ENCODE measurements around the gene METTL22. TPM values are rescaled to one million over a fixed set of nuclear protein-coding genes. Genes with fewer than 3 reads are reported as not detected.

Gene METTL22
- total and polyA plus RNA-seq, 4 donors, result 6.5 to 17.9 (median 14.4) TPM

GRCh38 chr16:8683640-8684039 lies 62.1 kb downstream of the METTL22 start:
- Histone ChIP-seq H3K4me3 (ENCODE audit: low read depth in 1 of 3, low read length in 3 of 3) (no peak overlapping the region), H3K36me3 (ENCODE audit: control insufficient read depth in 4 of 4, insufficient read depth in 3 of 4, low read depth in 1 of 4, low read length in 3 of 4) (peaks cover 0 to 10% (median 2%) of the 10 kb centered on the region in 4 donors), H3K9me3 (ENCODE audit: control insufficient read depth in 4 of 4, low read length in 3 of 4) (no peaks in the 10 kb centered on the region), H3K4me1 (ENCODE audit: control insufficient read depth in 4 of 4, insufficient read depth in 4 of 4, low read length in 3 of 4) (peaks cover 3 to 44% (median 22%) of the 10 kb centered on the region in 4 donors), H3K9ac (ENCODE audit: low read depth in 1 of 2, low read length in 2 of 2) (no peak overlapping the region), H3K27me3 (ENCODE audit: control insufficient read depth in 4 of 4, insufficient read depth in 4 of 4, low read length in 3 of 4) (no peaks in the 10 kb centered on the region), H3K27ac (ENCODE audit: low read depth in 1 of 2, low read length in 2 of 2) (no peak overlapping the region)
- no peak for TF ChIP-seq JUND (IDR thresholded peaks at IDR 0.05)
- TF ChIP-seq, protein P1, sequence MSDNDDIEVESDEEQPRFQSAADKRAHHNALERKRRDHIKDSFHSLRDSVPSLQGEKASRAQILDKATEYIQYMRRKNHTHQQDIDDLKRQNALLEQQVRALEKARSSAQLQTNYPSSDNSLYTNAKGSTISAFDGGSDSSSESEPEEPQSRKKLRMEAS (IDR thresholded peaks at IDR 0.05), result no peak
- no peak for TF ChIP-seq TAF1 (conservative IDR thresholded peaks at IDR 0.05)
- no peak for TF ChIP-seq REST (IDR thresholded peaks at IDR 0.05)
- no peak for TF ChIP-seq EGR1 (IDR thresholded peaks at IDR 0.05; ENCODE audit: low read depth in 2 of 2)
- no peak for TF ChIP-seq FOXA1 (IDR thresholded peaks at IDR 0.05)
- TF ChIP-seq, protein P2, sequence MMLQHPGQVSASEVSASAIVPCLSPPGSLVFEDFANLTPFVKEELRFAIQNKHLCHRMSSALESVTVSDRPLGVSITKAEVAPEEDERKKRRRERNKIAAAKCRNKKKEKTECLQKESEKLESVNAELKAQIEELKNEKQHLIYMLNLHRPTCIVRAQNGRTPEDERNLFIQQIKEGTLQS (IDR thresholded peaks at IDR 0.05), result no peak
- no peak for TF ChIP-seq NR2F2 (IDR thresholded peaks at IDR 0.05)
- TF ChIP-seq RAD21 (IDR thresholded peaks at IDR 0.05), result no peak
- no peak for TF ChIP-seq ZBTB33 (IDR thresholded peaks at IDR 0.05)
- no peak for TF ChIP-seq HNF4A (conservative IDR thresholded peaks at IDR 0.05)
- TF ChIP-seq RXRA (IDR thresholded peaks at IDR 0.05), result no peak
- no peak for TF ChIP-seq GABPA (IDR thresholded peaks at IDR 0.05 in 1 of 2, conservative IDR thresholded peaks at IDR 0.05 in 1 of 2)
- TF ChIP-seq FOXA2 (IDR thresholded peaks at IDR 0.05), result no peak
- DNase-seq (ENCODE audit: low spot score), result no peak
- 58% methylated on average over 4 of the region's 4 CpGs for WGBS

DNA sequence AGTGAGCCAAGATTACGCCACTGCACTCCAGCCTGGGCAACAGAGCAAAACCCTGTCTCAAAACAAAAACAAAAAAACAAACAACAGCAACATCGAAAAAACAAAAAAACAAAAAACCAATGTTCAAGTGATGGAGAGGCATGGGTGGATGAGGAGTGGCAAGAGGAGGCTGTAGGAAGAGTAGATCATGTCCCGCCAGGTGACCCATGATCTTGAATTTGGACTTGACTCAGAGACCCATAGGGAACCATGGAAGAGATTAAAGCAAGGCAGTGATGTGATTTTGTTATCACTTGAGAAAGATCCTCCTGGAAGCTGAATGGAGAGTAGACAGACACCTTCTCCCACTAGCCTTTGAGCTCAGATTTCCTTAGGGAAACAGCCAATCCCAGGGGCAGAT lies 64.1 kb downstream of the METTL22 start:
- TF ChIP-seq REST (IDR thresholded peaks at IDR 0.05) (no peak), CTCF (IDR thresholded peaks at IDR 0.05; ENCODE audit: low read depth, low read length, missing input control) (no peak), EGR1 (IDR thresholded peaks at IDR 0.05; ENCODE audit: low read depth in 2 of 2) (no peak), YY1 (IDR thresholded peaks at IDR 0.05) (no peak), HNF4G (IDR thresholded peaks at IDR 0.05) (no peak), ZBTB33 (IDR thresholded peaks at IDR 0.05) (no peak), RAD21 (IDR thresholded peaks at IDR 0.05) (no peak), HNF4A (conservative IDR thresholded peaks at IDR 0.05) (no peak), GABPA (IDR thresholded peaks at IDR 0.05 in 1 of 2, conservative IDR thresholded peaks at IDR 0.05 in 1 of 2) (no peak), RXRA (IDR thresholded peaks at IDR 0.05) (no peak), FOXA1 (IDR thresholded peaks at IDR 0.05) (no peak)
- no peaks in the 10 kb centered on the region for H3K27me3 ChIP-seq (ENCODE audit: control insufficient read depth in 4 of 4, insufficient read depth in 4 of 4, low read length in 3 of 4)
- no peak for DNase-seq (ENCODE audit: low spot score)
- peaks cover 2 to 8% (median 6%) of the 10 kb centered on the region in 4 donors for H3K9me3 ChIP-seq (ENCODE audit: control insufficient read depth in 4 of 4, low read length in 3 of 4)
- peak overlapping the region; percentile 68 to 84 for H3K27ac ChIP-seq (ENCODE audit: low read depth in 1 of 2, low read length in 2 of 2)
- peaks cover 2 to 19% (median 8%) of the 10 kb centered on the region in 4 donors for H3K36me3 ChIP-seq (ENCODE audit: control insufficient read depth in 4 of 4, insufficient read depth in 3 of 4, low read depth in 1 of 4, low read length in 3 of 4)
- WGBS, result 42% methylated on average over 3 of the region's 3 CpGs
- H3K9ac ChIP-seq (ENCODE audit: low read depth in 1 of 2, low read length in 2 of 2), result no peak overlapping the region
- H3K4me1 ChIP-seq (ENCODE audit: control insufficient read depth in 4 of 4, insufficient read depth in 4 of 4, low read length in 3 of 4), result peaks cover 3 to 37% (median 18%) of the 10 kb centered on the region in 4 donors
- no peak overlapping the region for H3K4me3 ChIP-seq (ENCODE audit: low read depth in 1 of 3, low read length in 3 of 3)

Measured in liver (tissue), 9 donors.